Left lobe of liver (tissue), 2 donors: Measurements from ENCODE around the gene PDE11A. TPM values are rescaled to one million over a fixed set of nuclear protein-coding genes. Genes with fewer than 3 reads are reported as not detected.
"Not testable (repeated sequence)": the region's sequence is repeated elsewhere in the genome, so short reads cannot be mapped to it uniquely, and the experiment has no call there.

ENCODE experiments used
- ATAC-seq: fragments of 200-7000 bp; cut with Tn5 transposase; one replicate; pipeline ENCODE4 v1.9.1; 2020; ENCODE audit warnings: mild to moderate bottlenecking, moderate library complexity
- DNase-seq: peaks from one replicate; pipeline ENCODE4 v3.0.0-alpha.2; 2020; ENCODE audit warnings: low spot score
- total RNA-seq: library from RNA; stranded (reverse); gene quantifications from one replicate; pipeline ENCODE4 v1.2.1, GENCODE V29; 2021
- donor health status: DM: no; HTN: no; CAD: no; lungs with moderate emphysema.
- donor health status: DM: no; HTN: yes; CAD: no.

PDE11A gene
- total RNA-seq, 1 donor from 2014 or later: 3.9 TPM

DNA sequence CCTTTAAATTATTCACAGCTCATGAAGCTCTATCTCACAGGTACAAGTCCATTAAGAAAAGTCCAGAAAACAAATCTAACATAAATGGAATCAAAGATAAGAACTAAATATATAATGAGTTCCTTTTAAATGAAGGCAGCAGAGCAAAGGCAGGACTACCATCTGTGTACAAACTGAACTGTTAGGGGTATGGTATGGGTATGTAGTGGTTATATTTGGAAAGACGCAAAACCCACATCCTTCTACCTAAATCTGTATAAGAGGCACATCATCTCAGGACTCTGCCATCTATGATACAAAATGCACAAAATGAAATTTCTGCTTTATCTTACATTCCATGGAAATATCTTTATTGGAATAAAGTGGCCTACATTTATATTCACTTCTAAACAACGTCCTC, 59.9 kb downstream of the PDE11A start:
- no peak for DNase-seq
- no peak for ATAC-seq

DNA sequence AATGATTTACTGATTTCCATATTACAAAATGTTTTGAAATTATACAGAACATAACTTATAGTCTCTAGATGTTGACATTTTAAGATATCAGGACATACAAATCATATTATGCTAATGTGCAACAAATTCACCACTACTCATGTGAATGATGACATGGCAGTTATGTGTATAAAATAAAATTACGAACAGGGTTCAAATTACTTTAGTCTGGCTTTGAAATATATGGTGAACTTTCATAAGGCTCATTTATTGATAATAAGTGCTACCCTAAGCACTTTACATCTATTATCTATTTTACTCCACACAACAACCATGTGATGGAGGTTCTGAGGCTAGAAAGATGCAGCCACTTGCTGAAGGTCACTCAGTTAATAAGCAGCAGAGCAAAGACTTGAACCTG, 62.8 kb downstream of the PDE11A start:
- ATAC-seq (no peak), DNase-seq (no peak)

DNA sequence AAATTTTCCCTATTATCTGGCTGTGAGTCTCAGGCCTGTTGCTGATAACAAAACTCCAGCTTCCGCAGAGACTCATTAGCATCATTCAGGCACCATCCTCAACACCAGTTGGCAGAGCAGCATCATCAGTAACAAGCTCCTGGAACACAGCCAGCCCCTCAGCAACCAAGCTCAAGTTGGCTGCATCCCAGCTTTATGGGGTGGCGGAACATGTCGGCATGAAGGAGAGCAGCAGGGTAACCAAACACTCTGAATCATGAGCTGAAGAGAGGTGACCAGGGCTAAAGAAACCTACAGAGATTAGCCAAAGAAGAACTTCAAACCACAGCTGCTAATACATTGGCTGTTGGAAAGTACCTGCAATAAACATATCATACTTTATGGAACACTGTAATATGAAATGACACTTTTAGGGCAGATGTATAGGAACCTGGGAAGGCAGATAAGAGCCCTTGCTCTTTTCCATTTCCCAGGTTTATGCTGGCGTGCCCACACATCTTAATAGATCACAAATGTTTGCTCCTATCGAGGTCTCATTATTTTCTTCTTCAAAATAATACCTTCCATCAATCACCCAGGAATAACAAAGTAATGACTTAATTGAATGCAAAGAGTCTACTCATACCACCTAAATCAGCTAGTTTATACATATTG, 63.8 kb downstream of the PDE11A start:
- DNase-seq (no peak), ATAC-seq (no peak)

DNA sequence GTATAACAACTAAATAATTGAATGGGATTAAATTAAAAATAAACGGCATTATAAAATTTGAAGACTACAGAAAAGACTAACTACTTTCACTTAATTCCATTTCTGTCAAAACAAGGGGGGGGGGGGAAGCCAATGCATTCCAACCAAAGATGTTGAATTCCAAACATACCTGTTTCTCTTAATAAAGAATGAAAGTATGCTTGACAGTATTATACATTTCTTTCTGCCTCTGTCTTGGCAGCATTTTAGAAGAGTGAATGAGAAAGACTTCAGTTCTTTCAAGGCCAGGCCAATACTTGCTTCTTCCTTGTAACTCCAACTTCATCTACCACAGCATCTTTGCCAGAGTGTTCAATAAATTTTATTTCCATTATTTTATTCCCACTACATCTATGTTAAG, 65.9 kb downstream of the PDE11A start:
- DNase-seq (no peak), ATAC-seq (no peak)

DNA sequence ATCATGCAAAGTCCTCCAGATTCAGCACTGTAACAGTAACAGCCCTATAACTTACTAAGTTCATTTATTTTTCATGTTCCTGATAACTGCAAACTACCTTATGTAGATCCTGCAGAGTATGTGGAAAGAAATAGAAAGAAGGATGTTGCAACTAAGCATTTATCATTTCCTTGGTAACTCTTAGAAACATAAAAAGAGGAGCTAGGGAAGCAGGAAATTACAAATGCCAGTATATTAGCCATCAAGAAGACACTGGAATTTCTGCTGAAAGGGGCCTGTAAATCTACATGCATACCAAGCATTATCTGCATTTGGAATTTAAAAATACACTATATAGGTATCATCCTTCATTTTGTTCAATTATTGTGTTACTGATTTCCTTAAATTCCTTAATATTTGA, 66.8 kb downstream of the PDE11A start:
- ATAC-seq (no peak), DNase-seq (no peak)

DNA sequence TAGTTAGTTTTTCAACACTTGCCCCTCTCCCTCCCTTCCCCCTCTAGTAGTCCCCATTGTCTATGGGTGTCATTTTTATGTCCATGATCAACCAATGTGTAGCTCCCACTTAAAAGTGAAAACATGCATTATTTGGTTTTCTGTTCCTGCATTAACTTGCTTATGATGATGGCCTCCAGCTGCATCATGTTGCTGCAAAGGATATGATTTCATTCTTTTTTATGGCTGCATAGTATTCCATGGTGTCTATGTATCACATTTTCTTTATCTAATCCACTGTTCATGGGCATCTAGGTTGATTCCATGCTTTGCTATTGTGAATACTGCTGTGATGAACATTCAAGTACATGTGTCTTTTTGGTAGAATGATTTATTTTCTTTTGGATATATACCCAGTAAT, 70.5 kb downstream of the PDE11A start:
- no peak for DNase-seq
- no peak for ATAC-seq

DNA sequence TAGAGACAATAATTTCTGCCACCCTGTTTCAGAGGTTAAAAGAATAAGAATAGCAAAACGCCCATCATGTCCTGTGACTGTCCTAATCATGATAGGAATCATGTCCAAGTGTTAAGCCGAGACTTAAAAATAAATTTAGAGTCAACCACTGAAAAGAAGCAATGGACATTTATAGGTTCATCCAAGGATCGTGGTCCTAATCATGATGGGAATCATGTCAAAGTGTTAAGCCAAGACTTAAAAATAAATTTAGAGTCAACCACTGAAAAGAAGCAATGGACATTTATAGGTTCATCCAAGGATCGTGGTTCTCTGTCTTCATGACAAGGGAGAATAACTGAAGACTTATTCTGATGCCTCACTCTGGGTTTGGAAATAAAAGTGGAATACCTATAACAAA, 73.6 kb downstream of the PDE11A start:
- DNase-seq (no peak), ATAC-seq (no peak)

DNA sequence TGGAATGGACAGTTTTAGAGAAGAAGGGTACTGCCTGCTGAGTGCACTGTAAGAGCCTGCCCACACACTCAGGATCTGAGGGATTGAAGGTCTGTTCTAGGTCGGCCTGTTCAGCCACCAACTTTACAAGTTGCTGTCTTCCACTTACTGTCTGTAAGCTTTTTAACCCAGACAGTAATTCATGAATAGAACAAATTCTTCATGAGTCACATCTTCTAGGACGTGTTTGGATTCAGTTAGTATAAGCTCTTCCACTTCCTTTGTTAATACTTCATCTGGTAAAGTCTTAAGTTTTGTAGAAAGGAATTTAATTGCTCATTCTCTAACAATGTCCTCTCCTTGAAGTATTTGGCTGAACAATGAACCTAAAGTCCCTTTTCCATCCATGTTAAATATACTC, 74.6 kb downstream of the PDE11A start:
- ATAC-seq: no peak
- no peak for DNase-seq

DNA sequence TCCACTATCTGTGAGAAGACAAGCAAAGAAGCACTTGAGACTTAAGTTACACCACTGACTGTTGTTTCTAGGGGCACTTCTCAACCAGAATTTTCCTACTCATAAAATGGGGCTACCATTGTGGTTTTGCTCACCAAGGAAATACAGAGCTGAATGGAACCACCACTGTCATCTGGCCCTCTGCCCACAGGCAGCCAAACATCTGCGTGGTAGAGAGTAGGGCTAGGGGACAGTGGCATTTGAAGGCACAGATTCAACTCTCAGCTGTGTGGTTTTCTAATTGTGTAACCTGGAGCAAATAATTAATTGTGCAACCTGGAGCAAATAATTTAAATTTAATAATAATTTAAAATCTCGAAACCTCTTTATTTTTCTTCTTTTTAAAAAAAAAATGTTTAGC, 79.6 kb downstream of the PDE11A start:
- ATAC-seq (peak; percentile 65), DNase-seq (no peak)

DNA sequence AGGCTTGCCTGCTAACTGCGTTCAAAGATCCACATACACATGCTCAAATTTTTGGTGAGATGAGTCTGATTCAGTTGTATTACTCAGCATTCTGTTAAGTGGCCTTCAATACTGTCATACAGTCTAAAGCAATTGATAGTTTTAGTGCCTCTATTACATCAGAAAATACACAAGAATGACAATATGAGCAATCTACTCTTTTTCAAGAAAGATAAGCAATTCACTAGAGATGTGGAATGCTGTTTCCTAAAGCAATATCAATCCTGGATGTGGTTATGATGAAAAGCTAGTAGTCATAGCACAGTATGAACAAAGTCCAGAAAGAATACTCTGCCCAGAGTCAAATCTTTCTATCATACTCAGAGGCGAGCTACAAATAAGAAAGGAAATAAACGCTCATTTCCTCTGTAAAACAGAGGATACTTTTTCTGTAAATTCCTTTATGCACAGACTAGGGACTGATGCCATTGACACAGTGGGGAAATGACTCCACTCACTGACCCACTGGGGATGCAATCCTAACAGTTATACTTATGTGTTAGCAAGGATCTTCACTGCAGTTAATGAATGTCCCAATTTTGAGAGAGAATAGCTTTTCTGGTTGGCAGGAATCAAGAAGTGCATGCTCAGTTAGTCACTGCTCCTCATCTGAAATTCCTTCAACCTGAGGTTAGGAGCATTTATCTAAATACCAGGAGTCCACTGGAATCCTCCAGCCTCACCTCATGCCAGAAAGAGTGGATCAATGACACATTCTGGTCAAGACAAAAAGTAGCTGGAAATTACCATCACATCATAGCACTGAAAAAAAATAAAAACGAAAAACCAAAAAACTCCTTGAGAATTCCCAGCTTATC, 83.3 kb downstream of the PDE11A start:
- DNase-seq: no peak
- ATAC-seq: peak; percentile 31

DNA sequence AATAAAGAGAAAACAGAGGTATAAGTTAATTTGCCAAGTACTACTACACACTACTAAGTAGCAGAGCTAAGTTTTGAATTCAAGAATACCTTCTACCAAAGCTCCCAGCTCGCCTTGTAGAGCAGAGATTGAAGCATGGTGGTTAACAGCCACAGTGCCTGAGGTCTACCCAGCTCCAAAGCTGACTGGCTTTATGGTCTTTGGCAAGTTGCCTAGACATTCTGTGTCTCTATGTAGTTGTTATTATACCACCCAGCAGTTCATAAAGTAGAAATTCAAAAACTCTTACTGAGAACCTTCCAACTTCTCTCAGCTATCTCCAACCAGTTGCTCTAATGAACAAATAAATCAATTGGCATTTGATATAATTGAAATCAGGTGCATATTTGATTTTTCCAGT, 87.8 kb downstream of the PDE11A start:
- no peak for ATAC-seq
- DNase-seq: no peak

DNA sequence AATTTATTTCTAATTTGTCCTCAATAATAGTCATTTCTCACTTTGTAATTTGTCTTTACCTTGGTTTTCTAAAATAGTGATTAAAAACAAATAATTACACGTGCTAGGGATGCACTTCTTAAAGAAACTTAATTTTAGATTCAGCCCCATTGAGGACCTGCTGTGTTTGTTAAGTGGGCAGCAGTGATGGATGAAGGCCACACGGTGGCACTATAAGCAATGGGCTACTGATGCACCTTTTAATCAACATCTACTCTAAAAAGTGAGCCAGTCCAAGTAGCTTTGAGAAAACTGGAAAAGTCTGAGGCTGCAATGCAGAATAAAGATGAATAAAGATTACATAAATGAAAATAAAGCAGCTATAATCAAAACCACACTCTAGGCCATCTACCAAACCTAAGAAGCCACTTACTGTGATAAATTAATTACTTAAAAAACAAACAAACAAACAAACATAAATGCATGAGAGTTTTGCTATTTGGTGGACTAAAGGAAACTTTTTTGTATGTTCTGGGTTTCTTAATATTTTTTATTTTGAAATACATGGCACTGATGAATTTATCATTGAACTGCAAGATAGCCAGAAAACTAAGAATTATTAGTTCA, 89.3 kb downstream of the PDE11A start:
- DNase-seq (peak; percentile 55), ATAC-seq (peak; percentile 99)

DNA sequence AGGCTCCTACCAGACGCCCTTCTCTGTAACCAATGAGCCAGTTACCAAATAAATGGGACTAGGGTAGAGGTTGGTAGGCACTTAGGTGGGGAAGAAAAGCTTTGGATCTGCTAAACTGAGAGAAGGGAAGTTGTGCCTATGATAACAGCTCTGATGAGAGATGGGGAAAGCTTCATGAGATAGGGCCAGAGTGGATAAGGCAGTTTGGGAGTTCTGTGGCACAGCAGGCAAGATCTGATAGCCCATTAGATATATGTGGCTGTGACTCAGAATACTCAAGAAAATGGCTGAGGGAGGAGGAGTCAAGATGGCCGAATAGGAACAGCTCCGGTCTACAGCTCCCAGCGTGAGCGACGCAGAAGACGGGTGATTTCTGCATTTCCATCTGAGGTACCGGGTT, 99.8 kb downstream of the PDE11A start:
- DNase-seq: no peak

DNA sequence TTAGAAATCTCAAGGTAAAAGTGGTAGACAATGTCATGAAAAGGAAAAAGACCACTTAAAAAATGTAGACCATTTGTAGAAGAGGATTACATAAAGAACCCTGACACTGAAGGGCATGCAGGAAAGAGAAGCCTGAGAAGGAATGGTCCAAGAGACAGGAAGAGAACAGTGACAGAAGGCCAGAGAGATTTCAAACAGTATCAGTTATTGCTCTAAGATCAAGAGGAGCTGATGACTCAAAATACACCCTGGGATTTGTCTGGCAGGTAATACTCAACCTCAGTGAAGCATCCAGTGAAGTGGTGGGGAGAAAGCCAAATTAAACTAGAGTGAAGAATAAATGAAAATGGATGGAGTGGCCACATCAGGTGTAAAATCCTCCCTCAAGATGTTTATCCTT, 100.5 kb downstream of the PDE11A start:
- no peak for ATAC-seq

More for the DNA sequence above, 99.8 kb downstream of the PDE11A start:
- ATAC-seq: no peak

DNA sequence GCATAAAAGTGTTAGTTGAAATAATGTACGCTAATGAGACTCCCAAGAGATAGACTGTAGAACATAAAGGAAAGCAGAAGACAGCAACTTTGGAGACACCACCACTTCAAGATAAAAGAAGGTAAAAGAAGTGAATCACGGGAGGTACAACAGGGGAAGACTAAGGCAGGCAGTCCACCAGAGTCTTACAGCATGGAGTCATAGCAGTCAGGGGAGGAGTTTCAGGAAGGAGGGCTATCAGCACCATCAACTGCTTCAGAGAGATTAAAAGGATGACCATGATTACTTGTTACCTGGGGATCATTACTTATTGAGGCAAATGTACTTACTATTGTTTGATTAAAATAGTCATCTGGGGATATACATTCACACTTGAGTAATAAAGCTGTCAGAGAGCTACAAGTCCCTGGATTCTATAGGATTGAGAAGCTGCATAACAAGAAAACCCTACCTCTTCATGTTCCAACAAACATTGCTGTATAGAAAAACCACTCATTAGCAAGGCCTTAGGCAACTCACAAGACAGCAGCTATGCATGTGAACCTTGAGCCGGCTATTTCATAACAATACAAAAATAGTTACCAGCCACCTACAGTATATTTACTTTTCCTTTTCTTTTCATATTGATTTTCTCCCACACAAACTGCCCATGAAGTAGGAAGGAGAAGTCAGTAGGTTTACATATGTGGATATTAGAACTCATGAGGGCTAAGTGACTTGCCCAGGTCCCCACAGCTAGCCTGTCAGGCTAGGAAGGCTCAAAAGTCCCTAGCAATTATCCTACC, 101.7 kb downstream of the PDE11A start:
- DNase-seq (no peak), ATAC-seq (peak; percentile 92)

More for the DNA sequence above, 100.5 kb downstream of the PDE11A start:
- DNase-seq: no peak

DNA sequence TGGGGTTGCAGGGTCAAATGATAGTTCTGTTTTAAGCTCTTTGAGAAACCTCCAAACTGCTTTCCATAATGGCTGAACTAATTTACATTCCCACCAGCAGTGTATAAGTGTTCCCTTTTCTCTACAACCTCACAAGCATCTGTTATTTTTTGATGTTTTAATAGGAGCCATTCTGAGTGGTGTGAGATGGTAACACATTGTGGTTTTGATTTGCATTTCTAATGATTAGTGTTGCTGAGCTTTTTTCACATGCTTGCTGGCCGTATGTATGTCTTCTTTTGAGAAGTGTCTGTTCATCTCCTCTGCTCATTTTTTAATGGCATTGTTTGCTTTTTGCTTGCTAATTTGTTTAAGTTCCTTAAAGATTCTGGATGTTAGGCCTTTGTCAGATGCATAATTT, 107.7 kb downstream of the PDE11A start:
- DNase-seq (no peak), ATAC-seq (no peak)

DNA sequence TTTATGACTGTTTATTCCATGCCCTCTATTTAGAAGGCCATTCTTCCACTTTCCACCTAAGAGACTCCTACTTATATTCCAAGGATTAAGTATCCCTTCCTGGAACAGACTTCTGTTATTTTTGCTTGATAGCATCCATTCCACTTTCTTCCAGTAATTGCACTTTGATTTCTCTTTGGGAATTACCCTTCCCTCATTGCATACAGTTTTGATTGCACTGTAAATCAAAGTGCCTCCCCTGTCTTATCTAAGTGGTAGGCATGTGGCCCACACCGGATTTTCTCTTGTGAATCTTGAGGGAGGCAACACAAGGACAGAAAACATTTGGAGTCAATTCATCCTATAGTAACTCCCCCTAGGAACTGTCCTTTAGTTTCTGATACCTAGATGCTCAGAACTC, 120.4 kb downstream of the PDE11A start:
- DNase-seq: no peak
- ATAC-seq: no peak

DNA sequence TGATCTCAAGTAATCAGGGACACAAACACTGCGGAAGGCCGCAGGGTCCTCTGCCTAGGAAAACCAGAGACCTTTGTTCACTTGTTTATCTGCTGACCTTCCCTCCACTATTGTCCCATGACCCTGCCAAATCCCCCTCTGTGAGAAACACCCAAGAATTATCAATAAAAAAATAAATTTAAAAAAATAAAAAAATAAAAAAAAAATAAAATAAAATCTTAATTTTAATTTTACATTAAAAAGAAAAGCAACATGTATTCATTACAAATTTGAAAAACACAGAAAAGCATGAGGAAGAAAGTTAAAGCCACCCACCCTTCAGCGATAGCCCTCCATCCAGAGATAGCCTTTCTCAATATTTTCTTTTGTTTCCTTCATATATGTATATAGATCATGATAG, 125.0 kb downstream of the PDE11A start:
- not testable (repeated sequence) for DNase-seq, ATAC-seq

DNA sequence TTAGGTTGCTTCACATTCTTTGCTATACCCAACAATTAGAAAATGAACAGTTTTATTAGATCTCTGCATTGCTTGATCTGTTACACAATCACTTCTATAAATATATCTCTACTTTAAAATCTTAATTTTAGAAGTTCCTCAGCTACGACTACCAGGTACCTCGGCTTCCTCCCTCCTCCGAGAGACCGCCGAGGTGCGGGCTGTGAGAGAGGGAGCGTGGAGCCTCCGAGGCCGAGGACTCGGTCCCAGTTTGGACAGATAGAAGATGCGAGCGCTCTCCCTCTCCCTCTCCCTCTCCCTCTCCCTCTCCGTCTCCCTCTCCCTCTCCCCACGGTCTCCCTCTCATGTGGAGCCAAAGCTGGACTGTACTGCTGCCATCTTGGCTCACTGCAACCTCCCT, 128.0 kb downstream of the PDE11A start:
- not testable (repeated sequence) for ATAC-seq, DNase-seq

DNA sequence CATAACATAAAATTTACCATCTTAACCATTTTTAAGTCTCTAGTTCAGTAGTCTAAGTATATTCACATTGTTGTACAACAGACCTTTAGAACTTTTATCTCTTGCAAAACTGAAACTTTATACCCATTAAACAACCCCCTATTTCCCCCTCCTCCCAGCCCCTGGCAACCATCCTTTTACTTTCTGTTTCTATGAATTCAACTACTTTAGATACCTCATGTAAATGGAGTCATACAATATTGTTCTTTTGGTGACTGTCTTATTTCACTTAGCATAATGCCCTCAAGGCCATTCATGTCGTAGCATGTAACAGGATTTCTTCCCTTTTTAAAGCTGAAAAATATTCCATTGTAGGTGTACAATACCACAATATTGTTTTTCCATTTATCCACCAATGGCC, 129.8 kb downstream of the PDE11A start:
- DNase-seq (no peak), ATAC-seq (peak; percentile 44)

DNA sequence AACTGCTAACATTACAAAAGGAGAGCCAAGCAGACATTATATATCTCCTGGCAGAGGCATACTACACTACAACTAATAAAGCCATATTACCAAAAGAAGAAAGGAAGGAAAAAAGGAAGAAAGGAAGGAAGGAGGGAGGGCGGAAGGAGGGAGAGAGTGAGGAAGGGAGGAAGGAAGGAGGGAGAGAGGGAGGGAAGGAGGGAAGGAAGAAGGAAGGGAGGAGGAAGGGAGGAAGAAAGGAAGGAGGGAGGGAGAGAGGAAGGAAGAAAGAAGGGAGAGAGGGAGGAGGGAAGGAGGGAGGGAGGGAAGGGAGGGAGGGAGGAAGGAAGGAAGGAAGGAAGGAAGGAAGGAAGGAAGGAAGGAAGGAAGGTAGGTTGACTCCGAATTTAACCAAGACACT, 133.4 kb downstream of the PDE11A start:
- ATAC-seq (no peak), DNase-seq (no peak)
